Right lobe of liver (tissue), 6 donors: Measurements from ENCODE around the gene MUC6. TPM values are rescaled to one million over a fixed set of nuclear protein-coding genes. Genes with fewer than 3 reads are reported as not detected.

Experiments
- ATAC-seq, 4 donors: fragments of 200-7000 bp; cut with Tn5 transposase; one replicate each; pipeline ENCODE4 v1.9.1; 2020; ENCODE audit warnings: mild to moderate bottlenecking in 4 of 4, moderate library complexity in 4 of 4
- DNase-seq, 3 donors: peaks; one replicate each; pipeline ENCODE4 v3.0.0-alpha.2; 2020
- H3K27ac ChIP-seq, 3 donors: fragments of 200-600 bp; one replicate each; pipeline ENCODE4 v1.8.0; 2022
- H3K27me3 ChIP-seq, 2 donors: fragments of 200-600 bp; one replicate each; pipeline ENCODE4 v1.8.0; 2022
- H3K36me3 ChIP-seq, 4 donors: fragments of 200-600 bp; sonication (generic) in 1 of 4; one replicate each; pipeline versions ENCODE4 v1.5.1 to v1.8.0; 2017 to 2022; ENCODE audit warnings: control low read depth in 1 of 4
- H3K4me1 ChIP-seq, 4 donors: fragments of 200-600 bp; sonication (generic) in 1 of 4; one replicate each; pipeline versions ENCODE4 v1.5.1 to v1.8.0; 2017 to 2022; ENCODE audit warnings: control low read depth in 1 of 4
- H3K4me3 ChIP-seq, 3 donors: fragments of 200-600 bp; one replicate each; pipeline ENCODE4 v1.8.0; 2022
- H3K9me3 ChIP-seq, 4 donors: fragments of 200-600 bp; sonication (generic) in 1 of 4; one replicate each; pipeline versions ENCODE4 v1.5.1 to v1.8.0; 2017 to 2022; ENCODE audit warnings: control low read depth in 1 of 4
- CTCF ChIP-seq, 4 donors: fragments of 200-600 bp in 3 of 4; fragments of 450-650 bp in 1 of 4; IDR thresholded peaks; one replicate each; pipeline versions ENCODE4 v1.5.1 to v1.8.0; 2016 to 2022; ENCODE audit warnings: antibody characterized with exemption in 4 of 4, mild to moderate bottlenecking in 2 of 4
- POLR2A ChIP-seq: fragments of 450-650 bp; IDR thresholded peaks from one replicate; pipeline ENCODE4 v1.6.1; 2017; ENCODE audit warnings: antibody characterized with exemption, mild to moderate bottlenecking
- WGBS: methylation state at CpG from one replicate; pipeline ENCODE4 v1.1.6; 2018; ENCODE audit warnings: low coverage, low lambda C conversion rate; ENCODE audit not compliant: insufficient coverage; ENCODE audit errors: missing lambda C conversion rate; 5-methylcytosine and 5-hydroxymethylcytosine counted together
- intact Hi-C, 2 donors: fragments of 100-400 bp; cut with DNase I; formaldehyde crosslinking; loops; one replicate each; pipeline versions ENCODE4 v1.11.2 to v1.14.1; 2022
- total RNA-seq, 6 experiments: library from RNA; depleted of rRNA in 2 of 6; stranded (reverse); fragments of >200 nt in 2 of 6; fragmentation: NEBNext Ultra II Directional in 3 of 6; extraction: Animal tissue kit (Norgen Biotek cat#: 25700) in 3 of 6; gene quantifications; one replicate each; pipeline versions ENCODE4 v1.1.0 to v1.2.4, GENCODE V29; 2016 to 2023
- donor health status: DM: no; HTN: yes; CAD: no.
- donor health status: DM: no; HTN: no; CAD: no.
- donor health status: DM: no; HTN: no; CAD: no.
- donor health status: DM: no; HTN: yes; CAD: no.
- donor health status: DM: no; HTN: yes; CAD: no.

MUC6 gene
- total RNA-seq, 6 experiments from 2014 or later = 0.31 to 2.1 (median 0.72) TPM

- Histone ChIP-seq H3K4me3 (no peak overlapping the region), H3K27ac (no peak overlapping the region), H3K27me3 (no peaks in the 10 kb centered on the region), H3K36me3 (peaks cover 0 to 15% (median 0%) of the 10 kb centered on the region in 4 donors), H3K9me3 (no peaks in the 10 kb centered on the region), H3K4me1 (peaks cover 0 to 18% (median 4%) of the 10 kb centered on the region in 4 donors)
- WGBS = 100% methylated on average over 6 of the region's 13 CpGs
- no peak for ATAC-seq
- TF ChIP-seq POLR2A = no peak
- TF ChIP-seq CTCF (IDR thresholded peaks at IDR 0.05) = no peak
- no peak for DNase-seq
- intact Hi-C loops = no loop called here
These were observed 71.2 kb downstream of the MUC6 start for GRCh38 chr11:965206-965775.

GRCh38 chr11:963852-964251 lies 72.7 kb downstream of the MUC6 start:
- H3K4me3 ChIP-seq = no peak overlapping the region
- H3K27ac ChIP-seq = no peak overlapping the region
- H3K4me1 ChIP-seq = peaks cover 0 to 25% (median 10%) of the 10 kb centered on the region in 4 donors
- peaks cover 0 to 16% (median 0%) of the 10 kb centered on the region in 4 donors for H3K36me3 ChIP-seq
- no peaks in the 10 kb centered on the region for H3K9me3 ChIP-seq
- DNase-seq = no peak
- no peaks in the 10 kb centered on the region for H3K27me3 ChIP-seq
- TF ChIP-seq POLR2A = no peak
- TF ChIP-seq CTCF (IDR thresholded peaks at IDR 0.05) = no peak
- WGBS = 80% methylated on average over 1 of the region's 7 CpGs
- ATAC-seq = no peak
- intact Hi-C loops = no loop called here

Other genes starting within 250 kb of the MUC6 start
- gene CEND1, start 246.6 kb downstream of the MUC6 start, total RNA-seq = not detected
- 10 to 100 TPM; 20.6 to 40.2 (median 29.9) TPM for gene SLC25A22, start 238.4 kb downstream of the MUC6 start, total RNA-seq
- 10 to 100 TPM in 2 of 6 experiments, 1 to 10 TPM in 4; 6.5 to 11.8 (median 9.8) TPM for gene PIDD1, start 231.5 kb downstream of the MUC6 start, total RNA-seq
- gene RPLP2, start 226.8 kb downstream of the MUC6 start, total RNA-seq = 100 to 1,000 TPM; 212 to 574 (median 457) TPM
- 10 to 100 TPM; 33.2 to 97.1 (median 69.6) TPM for gene PNPLA2, start 217.8 kb downstream of the MUC6 start, total RNA-seq
- 1 to 10 TPM; 2.2 to 4.0 (median 3.1) TPM for gene CRACR2B, start 208.8 kb downstream of the MUC6 start, total RNA-seq
- gene CD151, start 203.8 kb downstream of the MUC6 start, total RNA-seq = 100 to 1,000 TPM in 5 of 6 experiments, 10 to 100 TPM in 1; 70.8 to 156 (median 135) TPM
- 10 to 100 TPM; 34.5 to 88.1 (median 72.9) TPM for gene POLR2L, start 194.2 kb downstream of the MUC6 start, total RNA-seq
- gene TSPAN4, start 193.9 kb downstream of the MUC6 start, total RNA-seq = 10 to 100 TPM; 14.9 to 80.6 (median 30.5) TPM
- gene CHID1, start 125.9 kb downstream of the MUC6 start, total RNA-seq = 100 to 1,000 TPM in 1 of 6 experiments, 10 to 100 TPM in 5; 61.1 to 157 (median 78.7) TPM
- 10 to 100 TPM; 41.4 to 66.7 (median 53.8) TPM for gene AP2A2, start 110.8 kb downstream of the MUC6 start, total RNA-seq
- gene MUC2, start 38.2 kb upstream of the MUC6 start, total RNA-seq = under 1 TPM in 1 of 6 experiments, not detected in 5; 0.04 TPM
- gene MUC5AC, start 121.2 kb upstream of the MUC6 start, total RNA-seq = not detected
- gene MUC5B, start 186.3 kb upstream of the MUC6 start, total RNA-seq = 1 to 10 TPM in 2 of 6 experiments, under 1 TPM in 4; 0.06 to 3.7 (median 0.78) TPM